Sigmoid colon (tissue), 4 donors: Measurements from ENCODE around the gene KIAA1210.

Experiments used
- CTCF ChIP-seq, 4 experiments: fragments of 450-650 bp in 3 of 4; fragments of 200-600 bp in 1 of 4; IDR thresholded peaks; one replicate each; pipeline ENCODE4 v1.5.1; 2016 to 2019; ENCODE audit warnings: antibody characterized with exemption in 4 of 4, mild to moderate bottlenecking in 3 of 4, moderate library complexity in 2 of 4
- EP300 ChIP-seq, 4 donors: sonication (generic); formaldehyde crosslinking; IDR thresholded peaks; one replicate each; pipeline ENCODE4 v1.6.1; 2017; ENCODE audit warnings: antibody characterized with exemption in 4 of 4
- POLR2A ChIP-seq, 2 donors: fragments of 450-650 bp; IDR thresholded peaks; one replicate each; pipeline ENCODE4 v1.6.1; 2016; ENCODE audit warnings: antibody characterized with exemption in 2 of 2, mild to moderate bottlenecking in 2 of 2, moderate library complexity in 2 of 2

GRCh38 chrX:119063428-119063827, 64.2 kb downstream of the KIAA1210 start:
- TF ChIP-seq EP300 (IDR thresholded peaks at IDR 0.05) (no peak), CTCF (IDR thresholded peaks at IDR 0.05) (no peak), POLR2A (IDR thresholded peaks at IDR 0.05) (no peak)
